ENCODE results near the gene ITGA6.

Gene ITGA6

DNA sequence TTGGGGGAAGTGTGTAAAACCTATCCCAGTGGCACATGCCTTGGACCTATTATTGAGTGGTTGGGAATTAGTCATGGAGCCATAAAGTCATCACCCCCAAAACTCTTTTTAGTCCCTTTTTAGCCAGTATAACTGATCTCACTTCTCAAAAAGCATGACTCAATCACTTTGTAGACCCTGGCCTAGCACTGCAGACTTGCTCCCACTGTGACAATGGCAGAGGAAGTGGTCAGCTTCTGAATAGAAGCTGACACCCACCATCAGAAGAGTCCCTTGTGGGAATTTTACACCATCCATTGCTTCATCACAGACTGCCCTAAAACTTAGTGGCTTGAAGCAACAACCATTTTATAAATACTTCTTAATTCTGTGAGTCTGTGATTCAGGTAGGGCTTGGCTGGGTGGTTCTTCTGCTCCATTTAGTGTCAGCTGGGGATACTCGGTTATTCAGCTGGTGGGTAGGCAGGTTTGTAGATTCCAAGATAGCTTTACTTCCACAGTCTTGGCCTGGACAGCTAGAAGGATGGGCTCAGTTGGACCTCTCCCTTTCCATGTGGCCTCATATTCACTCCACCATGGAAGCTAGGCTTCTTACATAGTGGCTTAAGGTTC lies 10.8 kb upstream of the ITGA6 start:
- DNase-seq: peak in 1 of 2 donors; percentile 31

DNA sequence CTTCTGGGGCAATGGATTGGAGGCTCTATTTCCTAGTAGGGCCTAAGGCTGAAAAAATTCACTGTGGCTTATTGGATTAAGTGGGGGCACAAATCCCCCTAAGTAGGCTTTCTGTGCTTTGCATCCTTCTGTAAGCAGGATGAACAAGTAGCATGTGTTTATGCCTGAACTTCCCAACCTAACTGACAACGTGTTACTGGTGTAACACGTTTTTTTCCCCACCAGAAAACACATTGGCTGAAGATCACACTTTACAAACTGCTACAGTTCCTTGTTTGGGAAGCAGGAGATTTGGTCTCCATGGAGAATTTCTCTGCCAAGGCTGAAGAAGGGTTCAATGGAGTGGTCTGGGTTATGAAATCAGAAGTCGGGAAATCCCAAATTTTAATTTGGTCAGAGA lies 7.2 kb upstream of the ITGA6 start:
- no peak for DNase-seq

DNA sequence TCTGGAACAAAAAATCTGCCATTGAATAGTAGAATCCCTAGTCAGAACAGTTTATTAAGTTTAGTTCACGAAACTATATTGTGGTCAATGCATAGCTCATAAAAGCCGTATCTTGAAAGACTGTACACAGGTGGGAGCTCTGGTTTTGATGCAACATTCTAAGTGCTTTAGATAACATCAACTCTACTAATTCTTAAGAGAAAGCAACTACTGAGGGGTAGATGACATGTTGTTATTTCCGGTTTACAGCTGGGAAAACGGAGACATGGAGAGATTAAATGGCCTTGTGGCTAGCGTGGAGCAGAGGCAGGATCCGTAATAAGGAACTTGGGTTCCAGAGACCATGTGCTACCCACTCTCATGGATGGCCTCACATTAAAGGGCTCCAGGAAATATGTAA lies 4.2 kb upstream of the ITGA6 start:
- DNase-seq: no peak

DNA sequence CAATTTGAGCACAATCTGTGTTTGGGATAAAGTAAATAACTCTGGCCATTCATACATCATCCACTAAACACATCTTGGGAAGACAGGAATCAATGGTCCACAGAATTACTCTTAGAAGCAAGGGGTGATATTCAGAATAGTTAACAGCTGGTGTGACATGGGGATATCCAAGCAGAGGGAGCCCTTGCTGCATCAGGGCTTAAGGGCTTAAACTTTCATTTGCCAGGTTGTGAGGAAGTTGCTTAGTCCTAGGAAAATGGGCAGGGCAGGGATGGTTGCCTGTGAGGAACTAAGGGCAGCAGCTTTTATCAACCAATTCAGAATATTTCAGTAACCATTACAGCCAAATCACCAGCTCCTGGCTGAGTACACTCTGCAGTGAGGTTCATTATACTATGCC lies 2.0 kb upstream of the ITGA6 start:
- no peak for DNase-seq

DNA sequence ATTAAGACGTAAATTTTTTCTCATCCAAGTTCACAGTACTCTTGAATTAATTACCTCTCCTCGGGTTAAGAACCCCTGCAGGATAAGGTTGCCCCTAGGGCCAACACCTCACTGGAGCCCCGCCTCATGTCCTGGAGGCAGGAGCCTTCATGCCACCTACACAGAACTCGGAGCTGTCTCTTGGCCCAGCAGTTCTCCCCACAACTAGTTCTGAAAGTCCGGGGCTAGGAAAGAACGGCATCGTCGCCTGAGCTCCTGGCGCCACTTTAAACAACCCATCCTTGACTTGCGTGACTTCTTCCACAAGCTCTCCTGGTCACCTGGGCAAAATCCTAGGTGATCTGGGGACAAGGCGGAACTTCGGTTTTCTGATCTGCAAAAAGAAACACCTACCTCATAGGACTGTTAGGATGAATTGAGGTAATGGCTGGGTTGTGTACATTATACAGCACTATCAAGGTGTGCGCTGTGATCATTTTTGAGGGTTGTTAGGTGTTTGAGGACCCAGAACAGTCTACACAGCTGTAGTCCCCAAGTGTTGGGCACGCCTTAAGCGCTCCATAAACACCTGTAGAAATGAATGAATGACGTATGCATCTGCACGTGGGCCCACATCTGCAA lies 641 bp upstream of the ITGA6 start:
- no peak for DNase-seq

DNA sequence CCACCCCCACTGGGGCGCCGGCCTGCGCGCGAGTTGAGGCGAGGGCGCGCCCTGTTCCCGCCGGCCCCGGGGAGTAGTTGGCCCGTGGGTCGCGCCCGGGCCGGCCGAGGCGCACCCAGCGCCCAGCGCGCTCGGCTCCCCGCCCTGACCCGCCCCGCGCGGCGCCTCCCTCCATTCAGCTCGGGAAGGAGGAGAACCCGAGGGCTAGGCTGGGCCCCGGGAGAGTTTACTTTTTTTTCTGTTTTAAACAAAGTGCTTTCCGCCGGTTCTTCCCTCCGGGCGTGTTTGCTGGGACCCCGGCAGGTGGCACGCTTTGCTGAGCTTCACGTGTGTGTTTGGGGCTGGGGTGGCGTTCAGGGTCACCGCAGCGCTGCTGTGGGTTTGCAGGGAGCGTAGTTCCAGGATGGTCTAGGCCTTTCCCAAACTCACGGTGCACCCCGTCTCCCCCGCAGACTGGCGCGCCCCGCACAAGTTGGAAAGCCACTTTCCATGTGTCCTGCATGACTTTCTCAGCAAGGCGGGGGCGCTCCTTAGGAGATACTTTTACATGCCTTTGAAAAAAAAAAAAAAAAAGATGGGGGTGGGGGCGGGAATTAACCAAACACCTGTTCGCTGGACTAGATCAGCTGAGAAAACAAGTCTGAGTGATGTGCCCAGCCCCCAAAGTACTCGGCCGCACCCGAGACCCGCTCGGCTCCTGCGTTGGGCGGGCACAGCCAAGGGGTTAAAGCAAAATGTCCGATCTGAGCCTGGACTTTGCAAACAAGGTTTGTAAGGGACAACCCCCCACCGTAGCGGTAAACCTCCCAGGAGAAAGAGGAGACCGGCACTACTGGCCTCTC lies 825 bp downstream of the ITGA6 start:
- no peak for DNase-seq

DNA sequence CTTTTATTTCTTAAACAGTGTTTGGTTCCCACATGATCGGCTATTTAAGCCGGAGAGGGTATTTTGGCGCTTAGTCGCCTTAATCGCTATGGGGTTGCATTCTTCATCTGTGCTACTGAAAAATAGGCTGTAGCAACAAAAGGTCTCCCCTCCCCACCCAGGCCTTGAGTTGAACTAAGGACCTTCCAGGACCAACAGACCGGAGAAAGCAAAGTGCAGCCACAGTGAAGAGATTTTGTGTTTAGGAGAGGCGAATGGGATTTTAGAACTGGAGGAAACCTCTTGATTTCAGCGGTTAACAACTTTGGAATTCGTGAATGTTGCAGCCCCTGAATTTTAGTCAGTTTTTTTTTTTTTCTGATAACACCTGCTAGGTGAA lies 1.4 kb downstream of the ITGA6 start:
- no peak for DNase-seq

DNA sequence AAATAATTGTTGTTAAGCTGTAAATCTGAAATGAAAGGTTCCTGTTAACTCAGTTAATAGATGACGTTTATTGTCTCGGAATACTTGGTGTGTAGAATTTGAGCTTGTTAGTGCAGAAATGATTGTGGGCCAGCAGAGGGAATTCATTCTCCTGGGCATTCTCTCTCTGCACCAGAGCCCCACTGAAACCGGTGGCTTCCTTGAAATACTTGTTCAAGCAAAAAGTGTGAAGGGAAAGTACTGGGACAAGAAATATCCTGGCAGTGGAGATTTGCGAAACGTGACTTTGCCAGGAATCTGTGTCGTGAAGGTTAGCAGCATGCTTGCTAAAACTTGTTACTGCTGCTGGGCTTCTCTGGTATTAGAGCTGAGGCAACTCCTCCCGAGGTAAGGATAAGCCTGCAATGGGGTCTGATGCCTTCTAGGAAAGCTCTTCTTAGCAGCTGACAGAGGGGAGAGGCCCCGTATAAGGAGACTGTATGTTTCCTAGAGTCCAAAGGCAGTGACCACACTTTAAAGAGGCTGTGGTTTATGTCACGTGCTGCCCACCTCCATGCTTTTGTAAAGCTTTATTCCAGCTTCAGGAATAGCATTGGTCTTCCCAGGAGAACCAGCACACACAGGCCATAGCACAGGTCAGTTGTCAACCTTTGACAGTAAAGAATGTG lies 2.0 kb downstream of the ITGA6 start:
- no peak for DNase-seq

DNA sequence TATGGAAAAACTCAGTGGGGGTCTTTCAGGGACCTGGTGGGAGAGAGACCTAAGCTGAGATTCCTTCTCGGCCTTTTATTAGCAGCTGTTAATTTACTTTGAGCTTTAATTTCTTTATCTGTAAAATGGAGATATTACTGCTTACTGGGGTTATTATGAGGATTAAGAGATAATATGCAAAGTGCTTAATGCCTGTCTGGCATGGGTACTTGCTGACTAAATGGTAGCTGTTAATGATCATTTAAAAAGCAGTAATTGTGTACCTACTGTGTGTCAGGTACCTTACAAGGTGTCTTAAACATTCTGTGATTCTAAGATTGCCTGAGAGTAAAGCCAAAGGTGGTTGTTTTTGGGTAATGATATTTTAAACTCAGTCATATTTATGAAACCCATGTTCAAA lies 2.6 kb downstream of the ITGA6 start:
- DNase-seq: no peak

DNA sequence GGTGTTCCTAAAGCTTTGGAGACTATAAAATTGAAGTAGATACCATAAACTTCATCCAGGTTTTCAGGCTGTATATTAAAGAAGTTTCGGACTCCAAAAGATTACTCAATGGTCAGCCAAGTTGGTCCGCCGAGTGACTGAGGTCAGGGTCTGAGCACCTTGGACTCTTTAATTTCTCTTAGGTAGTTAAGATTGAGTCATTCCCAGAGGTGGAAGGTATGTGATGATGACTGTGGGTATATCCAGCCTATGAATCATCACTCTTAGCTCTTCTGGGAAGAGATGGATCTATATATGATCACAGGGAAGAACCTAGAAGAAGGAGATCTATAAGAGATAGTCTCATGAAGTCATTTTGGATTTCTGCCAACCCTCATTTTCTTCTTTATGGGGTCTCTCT lies 3.3 kb downstream of the ITGA6 start:
- DNase-seq: no peak

DNA sequence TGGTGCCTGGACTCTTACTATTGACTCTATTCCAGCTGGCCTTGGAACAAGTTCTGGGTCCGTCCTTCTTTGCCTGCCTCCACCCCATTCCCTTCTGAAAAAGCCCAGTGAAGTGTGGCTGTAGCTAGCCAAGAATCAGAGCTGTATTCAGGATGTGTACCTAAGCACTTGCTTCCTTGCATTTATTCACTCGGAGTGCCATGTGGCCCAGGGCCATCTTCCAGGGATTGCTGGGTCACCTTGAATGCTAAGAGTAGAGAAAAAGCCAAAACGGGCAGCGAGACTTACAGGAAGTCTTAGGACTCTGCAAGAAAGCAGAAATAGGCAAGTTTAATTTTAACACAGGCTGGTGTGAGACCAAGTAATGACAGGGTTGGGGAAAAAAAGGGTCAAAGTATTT lies 4.1 kb downstream of the ITGA6 start:
- DNase-seq: no peak

DNA sequence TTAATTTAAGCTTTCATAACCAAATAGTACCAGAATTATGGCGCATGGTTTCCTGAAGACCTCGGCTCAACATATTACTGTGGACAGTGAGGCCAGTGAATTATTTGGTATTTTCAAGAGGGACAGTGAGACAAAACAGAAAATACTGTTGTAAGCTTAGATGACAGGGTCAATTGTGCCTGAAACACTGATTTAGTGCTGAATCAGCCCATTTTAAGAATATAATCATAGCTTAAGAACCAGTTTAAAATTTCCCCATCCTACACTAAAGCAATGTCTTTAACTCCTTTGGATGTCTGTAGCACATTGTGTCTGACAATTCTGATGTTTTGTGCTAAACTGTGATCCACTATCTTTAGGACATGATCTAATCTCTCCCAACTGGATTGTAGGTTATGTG lies 4.6 kb downstream of the ITGA6 start:
- no peak for DNase-seq

DNA sequence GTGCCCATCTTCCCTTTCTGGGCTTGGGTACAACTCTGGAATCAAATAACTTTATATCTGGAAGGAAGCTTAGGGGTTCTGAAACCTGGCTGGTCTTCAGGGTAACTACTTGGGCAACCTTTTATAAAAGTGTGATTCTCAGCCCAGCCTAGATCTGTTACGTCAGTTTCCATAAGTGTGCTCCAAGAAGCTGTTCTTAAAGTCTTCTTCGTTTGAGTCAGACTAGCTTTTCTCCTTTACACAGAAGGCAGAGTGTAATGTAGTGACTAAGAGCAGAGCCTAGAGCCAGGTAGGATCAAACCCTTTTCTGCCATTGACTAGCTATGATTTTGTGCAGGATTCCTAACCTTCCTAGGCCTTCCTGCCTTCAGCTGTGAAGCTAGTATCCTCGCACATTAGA lies 5.8 kb downstream of the ITGA6 start:
- DNase-seq: no peak

DNA sequence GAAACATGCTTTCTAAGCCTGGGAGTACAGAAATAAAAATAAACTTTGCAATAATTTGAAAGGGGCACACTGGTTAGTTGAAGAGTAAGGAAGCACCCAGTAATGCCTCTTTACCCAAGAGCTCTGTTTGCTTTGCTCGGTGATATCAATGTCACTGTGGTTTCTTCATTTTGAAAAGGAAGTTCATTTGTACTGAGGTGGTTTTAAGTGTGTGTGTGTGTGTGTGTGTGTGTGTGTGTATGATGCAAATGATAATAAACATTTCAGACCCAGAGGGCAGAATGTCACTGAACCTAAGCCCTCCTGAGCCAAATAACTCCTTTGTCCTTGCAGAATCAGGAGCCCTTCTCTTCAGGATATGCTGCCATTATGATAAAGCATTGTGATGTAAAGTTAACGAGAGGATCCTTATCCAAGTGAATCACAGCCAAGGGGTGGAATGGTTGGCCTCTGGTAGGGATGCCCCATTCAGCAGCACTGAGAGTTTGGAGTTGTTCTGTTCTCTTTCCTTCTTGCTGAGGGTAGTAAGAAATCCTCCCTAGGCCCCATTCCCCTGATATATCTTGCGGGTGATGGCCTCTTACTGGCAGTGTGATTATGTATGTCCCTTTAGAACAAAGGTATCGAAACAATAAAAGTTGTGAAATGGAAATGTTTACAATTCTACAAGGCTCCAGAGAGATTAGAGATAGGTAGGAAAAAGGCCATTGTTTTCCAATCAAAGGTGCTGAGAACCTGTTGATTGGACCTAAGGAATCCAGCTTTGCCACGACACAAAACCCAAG lies 7.6 kb downstream of the ITGA6 start:
- peak in 1 of 2 donors; percentile 83 for DNase-seq

DNA sequence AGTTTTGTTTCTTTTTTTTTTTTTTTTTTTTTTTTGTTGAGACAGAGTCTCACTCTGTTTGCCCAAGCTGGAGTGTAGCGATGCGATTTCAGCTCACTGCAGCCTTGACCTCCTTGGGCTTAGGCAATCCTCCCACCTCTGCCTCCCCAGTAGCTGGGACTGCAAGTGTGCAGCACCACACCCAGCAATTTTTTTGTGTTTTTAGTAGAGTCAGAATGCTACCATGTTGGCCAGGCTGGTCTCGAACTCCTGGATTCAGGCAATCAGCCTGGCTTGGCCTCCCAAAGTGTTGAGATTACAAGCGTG lies 8.2 kb downstream of the ITGA6 start:
- no peak for DNase-seq

DNA sequence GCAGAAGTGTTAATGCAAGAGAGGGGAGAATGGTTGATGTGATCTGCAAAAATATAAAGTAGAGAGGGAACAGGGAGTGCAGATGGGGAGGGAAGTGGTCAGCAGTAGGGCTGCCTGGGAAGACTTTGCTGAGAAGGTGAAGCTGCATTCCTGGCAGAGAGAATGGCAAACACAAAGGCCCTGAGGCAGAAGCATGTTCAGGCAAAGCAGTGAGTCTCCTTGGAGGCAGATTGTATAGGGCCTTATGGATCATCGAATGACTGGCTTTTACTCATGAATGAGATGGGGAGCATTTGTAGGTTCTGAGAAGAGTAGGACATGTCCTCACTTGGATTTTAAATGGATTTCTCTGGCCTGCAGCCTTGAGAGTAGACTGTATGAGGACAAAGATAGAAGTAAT lies 9.5 kb downstream of the ITGA6 start:
- DNase-seq: no peak

DNA sequence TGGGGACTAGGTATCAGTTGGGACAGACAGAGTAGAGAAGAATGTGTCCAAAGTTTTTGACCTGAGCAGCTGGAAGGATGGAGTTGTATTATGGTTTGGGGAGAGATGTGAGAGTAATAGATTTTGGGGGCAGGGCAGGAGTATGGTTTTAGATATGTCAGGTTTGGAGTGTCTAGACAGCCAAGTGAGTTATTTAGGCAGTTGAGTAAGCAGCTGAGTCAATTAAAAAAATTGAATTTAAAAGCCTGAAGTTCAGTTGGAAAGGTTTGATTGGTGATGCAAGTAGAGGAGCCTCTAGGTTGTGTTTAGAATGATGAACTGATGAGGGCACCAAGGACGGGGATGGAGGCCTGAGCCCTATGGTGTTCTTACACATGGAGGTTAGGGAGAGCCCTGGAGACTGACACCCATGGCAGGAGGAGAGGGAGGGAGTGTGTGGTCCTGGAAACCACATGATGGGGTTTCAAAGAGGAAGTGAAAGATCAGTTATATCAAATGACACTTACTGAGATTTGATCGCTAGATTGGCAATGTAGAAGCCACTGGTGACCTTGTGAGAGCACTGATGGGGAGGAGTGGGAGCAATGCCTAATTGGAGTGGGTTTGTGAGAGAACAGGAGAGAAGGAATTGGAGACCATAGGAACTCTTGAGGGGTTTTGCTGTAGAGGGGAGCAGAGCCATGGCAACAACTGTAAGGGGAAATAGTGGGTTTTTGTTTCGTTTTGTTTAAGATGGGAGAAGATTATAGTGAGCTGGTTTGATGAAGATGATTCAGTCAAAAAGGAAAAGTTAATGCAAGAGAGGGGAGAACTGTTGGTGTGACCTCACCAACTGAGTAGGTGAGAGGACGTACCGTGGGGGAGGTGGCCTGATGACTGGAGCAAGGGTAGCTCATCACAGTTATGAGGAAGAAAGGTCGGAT lies 10.3 kb downstream of the ITGA6 start:
- DNase-seq: peak in 1 of 2 donors; percentile 83

DNA sequence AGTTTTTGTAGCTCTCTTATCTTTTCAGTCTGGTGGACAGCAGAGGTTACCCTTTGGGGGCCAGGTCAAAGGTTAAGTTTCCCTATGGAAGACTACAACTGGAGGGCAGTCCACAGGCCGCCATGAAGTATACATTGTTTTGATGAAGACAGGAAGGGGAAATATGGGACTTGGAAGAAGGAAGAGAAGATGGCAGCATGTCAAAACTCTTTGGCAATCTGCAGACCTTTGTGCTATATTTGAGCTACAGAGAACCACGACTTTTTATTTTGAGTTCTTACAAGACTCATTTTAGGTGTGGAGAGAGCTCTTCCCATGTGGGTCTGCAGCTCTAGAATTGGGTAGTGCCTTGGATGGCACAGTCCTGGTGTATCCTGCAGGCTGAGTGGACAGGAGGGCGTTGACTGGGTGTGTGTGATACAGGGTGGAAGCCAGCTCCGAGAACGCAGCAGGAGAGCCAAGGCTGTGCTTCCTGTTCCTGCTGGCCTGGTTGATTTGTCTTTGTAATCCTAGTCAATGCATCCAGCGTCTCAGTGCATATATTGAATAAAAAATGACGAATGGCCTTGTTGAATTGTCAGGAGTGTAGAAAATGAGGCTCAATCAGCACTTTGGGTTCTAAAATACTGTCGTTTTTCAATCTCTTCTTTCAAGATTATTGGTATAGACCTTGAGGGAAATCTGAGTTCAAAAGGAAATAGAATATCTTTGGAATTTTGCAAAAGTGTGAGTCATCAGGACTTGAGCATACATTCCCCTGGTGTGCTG lies 11.5 kb downstream of the ITGA6 start:
- no peak for DNase-seq

DNA sequence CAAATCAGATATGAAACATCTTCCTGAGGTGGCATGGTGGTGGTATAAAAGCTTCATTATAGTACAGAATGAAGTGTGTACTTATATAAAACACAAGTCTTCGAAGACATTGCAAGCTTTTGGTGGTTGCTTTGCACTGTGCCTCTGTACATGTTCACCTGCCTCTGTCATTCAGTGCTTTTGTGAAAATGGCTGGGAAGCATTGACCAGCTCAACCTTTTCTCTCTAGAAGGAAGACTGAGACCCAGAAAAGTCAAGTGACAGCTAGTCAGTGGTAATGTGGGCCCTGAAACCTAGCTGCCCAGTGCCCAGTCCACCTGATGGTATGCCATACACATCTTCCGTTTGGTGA lies 12.1 kb downstream of the ITGA6 start:
- DNase-seq: no peak

DNA sequence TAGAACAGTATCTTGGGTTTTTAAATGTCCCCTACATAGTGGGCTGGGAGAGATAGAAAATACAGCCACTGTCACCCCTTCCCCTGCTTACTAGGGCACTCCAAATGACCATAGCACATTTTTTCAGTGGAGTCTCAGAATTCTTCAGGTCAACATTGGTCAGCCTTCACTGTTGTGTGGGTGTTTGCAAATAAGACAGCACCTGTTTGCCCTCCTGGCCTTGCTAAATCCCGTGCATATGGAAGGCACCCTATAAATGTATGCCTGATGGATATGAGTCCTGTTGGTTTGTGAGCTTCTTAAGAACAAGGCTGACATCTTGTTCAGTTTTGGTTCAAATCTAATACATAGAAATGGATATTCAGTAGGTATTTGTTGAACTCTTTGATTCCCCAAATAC lies 12.5 kb downstream of the ITGA6 start:
- no peak for DNase-seq

DNA sequence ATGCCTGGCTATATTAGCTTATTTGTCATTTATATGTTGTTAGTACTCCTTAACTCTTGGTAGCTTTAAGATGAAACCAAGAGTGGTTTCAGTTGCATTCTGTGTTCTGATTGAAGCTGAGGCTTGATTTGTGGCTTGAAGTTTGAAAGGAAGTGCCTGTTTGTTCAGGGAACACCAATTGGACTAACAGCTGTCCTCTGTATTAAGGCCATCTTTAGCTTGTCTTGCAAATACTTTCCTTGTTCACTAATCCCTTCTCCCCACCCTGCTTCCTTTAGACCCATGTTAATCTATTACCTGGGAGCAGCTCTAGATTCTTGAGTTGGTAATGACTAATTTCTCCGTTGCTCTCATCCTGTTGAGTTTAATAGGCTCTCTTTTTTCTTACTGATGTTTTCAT lies 13.4 kb downstream of the ITGA6 start:
- DNase-seq: peak in 1 of 2 donors; percentile 8
